Cardiac fibroblast (primary cell): ENCODE measurements around the gene CDHR5.
A peak's percentile ranks its signal among the peaks of the same experiment; 100 is the strongest.

Experiments
- DNase-seq, 2 donors: peaks; one replicate each; pipeline versions ENCODE4 v3.0.0 to v3.0.0-alpha.2; 2010; ENCODE audit warnings: low read depth in 2 of 2
- H3K4me3 ChIP-seq, 2 donors: replicated peaks in 1 of 2; 1 replicate in 1 of 2; 2 replicates in 1 of 2; pipeline ENCODE4 v1.5.1; 2011; ENCODE audit warnings: low read depth in 2 of 2, low read length in 2 of 2, mild to moderate bottlenecking in 2 of 2, moderate library complexity in 1 of 2
- CTCF ChIP-seq: IDR thresholded peaks from one replicate; pipeline ENCODE4 v1.5.1; 2011; ENCODE audit warnings: low read depth, mild to moderate bottlenecking, low read length, inconsistent platforms

CDHR5 gene

GRCh38 chr11:573146-573759 is 51.5 kb downstream of the CDHR5 start:
- no peak for DNase-seq
- H3K4me3 ChIP-seq, result no peak overlapping the region
- no peak for TF ChIP-seq CTCF

GRCh38 chr11:571802-572185 is 53.0 kb downstream of the CDHR5 start:
- no peak for DNase-seq
- H3K4me3 ChIP-seq, result no peak overlapping the region
- no peak for TF ChIP-seq CTCF

- H3K4me3 ChIP-seq, result peak overlapping the region; percentile 58 to 66
- no peak for TF ChIP-seq CTCF
- no peak for DNase-seq
Observed at GRCh38 chr11:569158-569885, 55.4 kb downstream of the CDHR5 start.

GRCh38 chr11:568306-569157 is 56.2 kb downstream of the CDHR5 start:
- TF ChIP-seq CTCF, result no peak
- peak; percentile 88 to 96 for DNase-seq
- H3K4me3 ChIP-seq, result peak overlapping the region; percentile 64 to 94

- TF ChIP-seq CTCF, result no peak
- DNase-seq, result no peak
- peak overlapping the region; percentile 64 to 94 for H3K4me3 ChIP-seq
Observed at GRCh38 chr11:567629-568292, 57.0 kb downstream of the CDHR5 start.

- DNase-seq, result no peak
- TF ChIP-seq CTCF, result no peak
- peak overlapping the region; percentile 64 to 94 for H3K4me3 ChIP-seq
Observed at GRCh38 chr11:567011-567628, 57.6 kb downstream of the CDHR5 start.
